Fibroblast of villous mesenchyme (primary cell): ENCODE results near the gene NBR1. TPM values are rescaled to one million over a fixed set of nuclear protein-coding genes. Genes with fewer than 3 reads are reported as not detected.

Experiments
- DNase-seq: peaks from one replicate; pipeline ENCODE4 v3.0.0-alpha.2; 2010; ENCODE audit warnings: low read depth
- H3K4me3 ChIP-seq: 2 replicates; pipeline ENCODE4 v1.5.1; 2011; ENCODE audit warnings: low read depth, mild to moderate bottlenecking, low read length
- total RNA-seq: library from RNA; depleted of rRNA; stranded (reverse); fragments of >200 nt; gene quantifications from 2 replicates; pipeline ENCODE4 v1.2.3, GENCODE V29; 2012
- TF ChIP-seq, protein P1 (sequence below): IDR thresholded peaks from 2 replicates; pipeline ENCODE4 v1.5.1; 2012; ENCODE audit warnings: low read depth, mild to moderate bottlenecking, low read length; ENCODE audit not compliant: insufficient read depth

Gene NBR1
- total RNA-seq, 1 donor, result 135 TPM

DNA sequence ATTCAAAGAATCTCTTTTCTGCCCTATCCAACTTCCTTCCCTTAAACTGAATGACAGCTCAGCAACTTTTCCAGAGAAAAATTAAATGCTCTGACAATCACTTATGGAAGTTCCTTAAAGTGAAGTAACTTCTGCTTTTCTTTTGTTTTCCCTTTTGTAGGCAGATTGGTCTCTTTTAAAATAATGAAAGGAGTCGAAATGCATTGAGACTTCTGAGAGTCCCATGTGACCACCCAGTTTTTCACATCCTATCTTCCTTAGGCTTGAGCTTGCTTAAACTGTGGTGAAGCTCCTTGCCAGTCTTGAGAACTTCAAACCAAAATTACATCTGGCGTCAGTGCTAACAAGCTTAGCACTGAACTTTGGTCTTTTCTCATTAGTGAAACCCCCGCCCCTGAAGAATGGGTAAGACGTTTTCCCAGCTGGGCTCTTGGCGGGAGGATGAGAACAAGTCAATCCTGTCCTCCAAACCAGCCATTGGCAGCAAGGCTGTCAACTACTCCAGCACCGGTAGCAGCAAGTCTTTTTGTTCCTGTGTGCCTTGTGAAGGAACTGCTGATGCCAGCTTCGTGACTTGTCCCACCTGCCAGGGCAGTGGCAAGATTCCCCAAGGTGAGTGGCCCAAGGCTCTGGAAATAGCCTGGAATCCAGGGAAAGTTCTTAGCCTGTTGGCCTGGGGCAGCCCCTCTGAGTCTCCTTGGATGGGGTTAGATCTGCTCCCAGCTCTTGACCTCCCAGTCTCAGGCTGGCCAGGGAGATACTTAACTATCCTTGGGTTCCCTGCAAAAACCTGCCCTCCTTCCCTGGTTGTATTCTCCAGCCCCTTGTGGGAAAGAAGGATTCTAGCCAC is 41.9 kb downstream of the NBR1 start:
- peak; percentile 8 for DNase-seq
- H3K4me3 ChIP-seq, result peak overlapping the region; percentile 79
- TF ChIP-seq, protein P1, sequence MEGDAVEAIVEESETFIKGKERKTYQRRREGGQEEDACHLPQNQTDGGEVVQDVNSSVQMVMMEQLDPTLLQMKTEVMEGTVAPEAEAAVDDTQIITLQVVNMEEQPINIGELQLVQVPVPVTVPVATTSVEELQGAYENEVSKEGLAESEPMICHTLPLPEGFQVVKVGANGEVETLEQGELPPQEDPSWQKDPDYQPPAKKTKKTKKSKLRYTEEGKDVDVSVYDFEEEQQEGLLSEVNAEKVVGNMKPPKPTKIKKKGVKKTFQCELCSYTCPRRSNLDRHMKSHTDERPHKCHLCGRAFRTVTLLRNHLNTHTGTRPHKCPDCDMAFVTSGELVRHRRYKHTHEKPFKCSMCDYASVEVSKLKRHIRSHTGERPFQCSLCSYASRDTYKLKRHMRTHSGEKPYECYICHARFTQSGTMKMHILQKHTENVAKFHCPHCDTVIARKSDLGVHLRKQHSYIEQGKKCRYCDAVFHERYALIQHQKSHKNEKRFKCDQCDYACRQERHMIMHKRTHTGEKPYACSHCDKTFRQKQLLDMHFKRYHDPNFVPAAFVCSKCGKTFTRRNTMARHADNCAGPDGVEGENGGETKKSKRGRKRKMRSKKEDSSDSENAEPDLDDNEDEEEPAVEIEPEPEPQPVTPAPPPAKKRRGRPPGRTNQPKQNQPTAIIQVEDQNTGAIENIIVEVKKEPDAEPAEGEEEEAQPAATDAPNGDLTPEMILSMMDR, result no peak

DNA sequence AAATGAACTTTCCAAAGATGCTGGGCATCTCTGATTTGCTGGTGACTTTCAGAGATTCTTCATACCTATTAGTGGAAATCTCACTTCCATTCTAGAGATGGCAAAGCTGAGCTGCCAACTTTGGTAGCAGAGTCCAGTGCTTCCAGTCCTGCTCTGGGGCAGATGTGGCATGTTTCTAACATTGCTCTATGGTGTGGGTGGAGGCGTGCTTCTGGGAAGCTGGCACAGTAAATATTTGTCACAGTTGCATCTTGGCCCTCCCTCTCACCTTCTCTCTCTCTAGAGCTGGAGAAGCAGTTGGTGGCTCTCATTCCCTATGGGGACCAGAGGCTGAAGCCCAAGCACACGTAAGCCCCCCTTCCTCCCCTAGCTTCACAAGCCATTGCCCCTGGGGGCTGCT is 42.5 kb downstream of the NBR1 start:
- no peak for DNase-seq
- TF ChIP-seq, protein P1, result no peak
- no peak overlapping the region for H3K4me3 ChIP-seq

DNA sequence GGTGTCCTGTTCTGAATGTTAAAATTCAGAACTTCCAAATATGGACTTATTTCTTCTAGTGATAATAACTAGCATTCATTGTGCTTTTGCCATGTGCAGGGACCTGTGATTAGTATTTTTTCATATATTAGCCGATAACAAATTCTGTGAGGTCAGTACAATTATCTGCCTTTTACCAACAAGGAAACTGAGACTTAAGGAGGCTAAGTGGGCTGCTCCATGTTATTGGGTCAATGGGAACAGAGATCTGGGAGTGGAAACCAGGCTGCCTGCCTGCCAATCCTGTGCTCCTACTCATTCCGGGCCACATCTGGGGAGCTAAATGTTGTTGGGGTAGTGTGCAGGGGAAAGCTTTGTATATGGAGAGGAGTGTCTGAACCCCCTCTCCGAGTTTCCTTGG is 44.3 kb downstream of the NBR1 start:
- DNase-seq, result no peak

DNA sequence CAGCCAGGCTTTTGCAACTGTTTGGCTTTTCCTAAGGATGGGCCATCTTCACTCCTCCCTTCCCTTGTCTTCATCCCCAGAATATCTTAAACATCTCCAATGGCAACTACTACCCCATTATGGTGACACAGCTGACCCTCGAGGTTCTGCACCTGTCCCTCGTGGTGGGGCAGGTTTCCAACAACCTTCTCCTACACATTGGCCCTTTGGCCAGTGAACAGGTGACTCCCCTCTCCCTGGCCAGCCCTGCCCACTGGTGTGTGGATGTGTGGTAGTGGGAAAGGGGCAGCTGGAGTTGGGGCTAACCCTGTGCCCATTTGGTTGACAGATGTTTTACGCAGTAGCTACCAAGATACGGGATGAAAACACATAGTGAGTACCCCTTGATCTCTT is 45.4 kb downstream of the NBR1 start:
- TF ChIP-seq, protein P1, result no peak
- no peak overlapping the region for H3K4me3 ChIP-seq
- DNase-seq, result no peak

More for the DNA sequence above, 44.3 kb downstream of the NBR1 start:
- H3K4me3 ChIP-seq, result no peak overlapping the region
- TF ChIP-seq, protein P1, result no peak

DNA sequence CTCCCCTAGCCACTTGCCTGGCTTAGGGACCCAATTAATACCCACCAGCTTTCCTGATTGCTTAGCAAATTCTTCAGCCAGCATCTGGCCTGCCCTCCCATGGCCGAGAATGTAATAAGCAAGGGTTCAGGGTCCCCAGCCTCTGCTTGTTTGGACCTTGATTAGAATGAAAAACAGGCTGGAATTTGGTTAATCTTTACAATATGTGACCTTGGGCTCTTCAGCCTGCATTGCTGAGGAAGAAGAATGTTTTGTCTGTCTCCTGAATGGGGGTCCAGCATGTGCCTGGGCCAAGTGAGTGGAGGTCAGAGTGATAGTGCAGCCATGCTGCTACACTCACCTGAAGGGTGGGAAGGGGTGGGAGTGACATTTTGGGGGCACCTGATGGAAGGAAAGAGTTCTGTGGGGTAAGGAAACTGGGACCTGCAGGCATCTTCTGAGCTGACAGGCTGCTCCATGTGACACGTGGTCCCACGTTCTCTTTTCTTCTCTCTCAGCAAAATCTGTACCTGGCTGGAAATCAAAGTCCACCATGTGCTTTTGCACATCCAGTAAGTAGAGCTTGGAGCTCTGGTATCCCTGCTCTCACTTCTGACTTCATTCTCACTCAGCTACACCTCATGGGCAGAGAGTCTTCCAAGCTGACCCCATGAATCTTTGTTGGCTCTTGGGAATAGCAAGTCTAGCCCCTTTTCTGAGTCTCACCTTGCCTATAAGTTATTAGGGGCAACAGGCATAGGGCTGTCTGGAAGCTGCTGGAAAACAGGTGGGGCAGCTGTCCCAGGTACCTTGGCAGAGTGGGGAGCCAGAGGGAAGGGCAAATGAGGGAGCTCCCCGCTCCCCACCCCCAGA is 46.0 kb downstream of the NBR1 start:
- DNase-seq, result no peak
- no peak overlapping the region for H3K4me3 ChIP-seq
- TF ChIP-seq, protein P1, result no peak

DNA sequence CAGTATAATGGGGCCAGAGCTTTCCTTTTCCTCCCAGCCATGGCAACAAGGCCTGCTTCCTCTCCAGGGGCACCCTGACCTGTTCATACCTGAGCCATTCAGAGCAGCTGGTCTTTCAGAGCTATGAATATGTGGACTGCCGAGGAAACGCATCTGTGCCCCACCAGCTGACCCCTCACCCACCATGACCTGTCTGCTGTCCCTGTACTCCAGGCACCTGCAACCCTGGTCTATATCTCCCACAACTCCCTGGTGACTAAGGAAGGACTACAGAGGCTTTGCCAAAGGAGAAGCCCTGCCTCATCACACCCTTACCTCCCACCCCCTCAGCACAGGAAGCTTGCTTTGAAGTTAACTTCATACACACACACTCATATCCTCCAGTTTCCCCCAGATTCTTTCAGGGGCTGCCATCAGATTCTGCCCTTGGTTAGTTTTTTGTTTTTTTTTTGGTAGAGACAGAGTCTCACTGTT is 46.6 kb downstream of the NBR1 start:
- H3K4me3 ChIP-seq, result no peak overlapping the region
- TF ChIP-seq, protein P1, result no peak
- DNase-seq, result no peak
